ENCODE results near the gene ARRDC1.
"Not testable (repeated sequence)": the region's sequence is repeated elsewhere in the genome, so short reads cannot be mapped to it uniquely, and the experiment has no call there.

ARRDC1 gene

GRCh38 chr9:137592767-137593166 lies 12.7 kb upstream of the ARRDC1 start:
- Histone ChIP-seq H3K9me2 (ENCODE audit: low read depth, low read length) (no peaks in the 10 kb centered on the region), H3K79me2 (ENCODE audit: insufficient read depth, low read length) (no peaks in the 10 kb centered on the region; the same call in 1 of the 2 replicates), H3K4me2 (ENCODE audit: low read length) (no peak overlapping the region), H3K36me3 (ENCODE audit: insufficient read depth, low read length) (peaks cover 14% of the 10 kb centered on the region), H2AFZ (ENCODE audit: low read length) (no peak overlapping the region), H3K27ac (ENCODE audit: low read depth, low read length, poor library complexity, severe bottlenecking) (no peak overlapping the region), H4K20me1 (ENCODE audit: insufficient read depth, low read length) (no peaks in the 10 kb centered on the region), H3K9ac (ENCODE audit: low read length) (no peak overlapping the region), H3K4me1 (ENCODE audit: insufficient read depth, low read length, severe bottlenecking) (peaks cover 24% of the 10 kb centered on the region), H3K4me3 (ENCODE audit: low read depth, low read length, poor library complexity, severe bottlenecking) (no peak overlapping the region), H3F3A (ENCODE audit: insufficient read depth, low read length) (no peaks in the 10 kb centered on the region), H3K27me3 (ENCODE audit: insufficient read depth, low read length) (no peaks in the 10 kb centered on the region; the same call in 1 of the 2 replicates), H3K9me3 (ENCODE audit: low read length) (no peaks in the 10 kb centered on the region)
- TF ChIP-seq CTCF (IDR thresholded peaks at IDR 0.05; ENCODE audit: low read length) (no peak), EZH2 (IDR thresholded peaks at IDR 0.05; ENCODE audit: borderline replicate concordance, low read length) (no peak)

GRCh38 chr9:137593176-137593575 lies 12.3 kb upstream of the ARRDC1 start:
- Histone ChIP-seq H3K36me3 (ENCODE audit: insufficient read depth, low read length) (peaks cover 10% of the 10 kb centered on the region; the same call in 1 of the 2 replicates), H4K20me1 (ENCODE audit: insufficient read depth, low read length) (no peaks in the 10 kb centered on the region), H3K9me3 (ENCODE audit: low read length) (no peaks in the 10 kb centered on the region), H3K27ac (ENCODE audit: low read depth, low read length, poor library complexity, severe bottlenecking) (no peak overlapping the region), H3K79me2 (ENCODE audit: insufficient read depth, low read length) (no peaks in the 10 kb centered on the region; the same call in 1 of the 2 replicates), H3K4me3 (ENCODE audit: low read depth, low read length, poor library complexity, severe bottlenecking) (no peak overlapping the region), H3K9ac (ENCODE audit: low read length) (no peak overlapping the region), H3K4me2 (ENCODE audit: low read length) (no peak overlapping the region), H3K9me2 (ENCODE audit: low read depth, low read length) (no peaks in the 10 kb centered on the region), H3K4me1 (ENCODE audit: insufficient read depth, low read length, severe bottlenecking) (peaks cover 24% of the 10 kb centered on the region), H3F3A (ENCODE audit: insufficient read depth, low read length) (no peaks in the 10 kb centered on the region), H2AFZ (ENCODE audit: low read length) (no peak overlapping the region), H3K27me3 (ENCODE audit: insufficient read depth, low read length) (no peaks in the 10 kb centered on the region; the same call in 1 of the 2 replicates)
- TF ChIP-seq EZH2 (IDR thresholded peaks at IDR 0.05; ENCODE audit: borderline replicate concordance, low read length) (no peak), CTCF (IDR thresholded peaks at IDR 0.05; ENCODE audit: low read length) (no peak)

GRCh38 chr9:137596577-137596976 lies 8.9 kb upstream of the ARRDC1 start:
- not testable (repeated sequence) for H3K36me3 ChIP-seq (ENCODE audit: insufficient read depth, low read length); H3K9ac ChIP-seq (ENCODE audit: low read length); H3K9me3 ChIP-seq (ENCODE audit: low read length); H3K27ac ChIP-seq (ENCODE audit: low read depth, low read length, poor library complexity, severe bottlenecking); H3K4me2 ChIP-seq (ENCODE audit: low read length); H3F3A ChIP-seq (ENCODE audit: insufficient read depth, low read length); H2AFZ ChIP-seq (ENCODE audit: low read length); H3K4me3 ChIP-seq (ENCODE audit: low read depth, low read length, poor library complexity, severe bottlenecking); H3K9me2 ChIP-seq (ENCODE audit: low read depth, low read length); H3K79me2 ChIP-seq (ENCODE audit: insufficient read depth, low read length); H3K27me3 ChIP-seq (ENCODE audit: insufficient read depth, low read length); H4K20me1 ChIP-seq (ENCODE audit: insufficient read depth, low read length)
- peaks cover 16% of the 10 kb centered on the region for H3K4me1 ChIP-seq (ENCODE audit: insufficient read depth, low read length, severe bottlenecking)

GRCh38 chr9:137598943-137599342 lies 6.5 kb upstream of the ARRDC1 start:
- Histone ChIP-seq H3K4me2 (ENCODE audit: low read length) (no peak overlapping the region), H3K9ac (ENCODE audit: low read length) (no peak overlapping the region), H3K9me3 (ENCODE audit: low read length) (no peaks in the 10 kb centered on the region)

More at GRCh38 chr9:137598943-137599342, 6.5 kb upstream of the ARRDC1 start:
- H3K4me1 ChIP-seq (ENCODE audit: insufficient read depth, low read length, severe bottlenecking), result peaks cover 25% of the 10 kb centered on the region
- no peaks in the 10 kb centered on the region for H3K79me2 ChIP-seq (ENCODE audit: insufficient read depth, low read length)
- H3K4me3 ChIP-seq (ENCODE audit: low read depth, low read length, poor library complexity, severe bottlenecking), result no peak overlapping the region
- no peaks in the 10 kb centered on the region for H3K36me3 ChIP-seq (ENCODE audit: insufficient read depth, low read length)
- no peaks in the 10 kb centered on the region for H3K9me2 ChIP-seq (ENCODE audit: low read depth, low read length)
- TF ChIP-seq CTCF (IDR thresholded peaks at IDR 0.05; ENCODE audit: low read length) (no peak), EZH2 (IDR thresholded peaks at IDR 0.05; ENCODE audit: borderline replicate concordance, low read length) (no peak)
- no peak overlapping the region for H2AFZ ChIP-seq (ENCODE audit: low read length)
- H4K20me1 ChIP-seq (ENCODE audit: insufficient read depth, low read length), result no peaks in the 10 kb centered on the region
- no peak overlapping the region for H3K27ac ChIP-seq (ENCODE audit: low read depth, low read length, poor library complexity, severe bottlenecking)
- H3F3A ChIP-seq (ENCODE audit: insufficient read depth, low read length), result no peaks in the 10 kb centered on the region
- H3K27me3 ChIP-seq (ENCODE audit: insufficient read depth, low read length), result no peaks in the 10 kb centered on the region
